HCT116 (cell line): ENCODE data around the gene CSHL1. TPM values are rescaled to one million over a fixed set of nuclear protein-coding genes. Genes with fewer than 3 reads are reported as not detected.

Experiments
- ATAC-seq: fragments of 200-7000 bp; cut with Tn5 transposase; 2 replicates; pipeline ENCODE4 v1.9.1; 2020; ENCODE audit warnings: mild to moderate bottlenecking, moderate library complexity
- BruUV-seq: library from RNA; stranded (reverse); fragments of 400-500 nt; replicated peaks from 2 replicates; lab custom pipeline; 2021; lab: Mats Ljungman, UMichigan
- CTCF ChIA-PET: fragments of 300-600 bp; sonication (Branson Sonifier 250); formaldehyde crosslinking; loops from one replicate; lab custom pipeline; 2021; ENCODE audit warnings: antibody characterized with exemption; lab: Charles Lee
- POLR2A ChIA-PET: fragments of 300-600, 350-600 bp; sonication (Branson Sonifier 250); formaldehyde crosslinking; loops from one replicate; lab custom pipeline; 2021; ENCODE audit warnings: antibody characterized with exemption; lab: Charles Lee
- RAD21 ChIA-PET, 2 experiments: fragments of 300-600 bp; sonication (Branson Sonifier 250); formaldehyde crosslinking; loops; one replicate each; lab custom pipeline; 2023; ENCODE audit warnings: low total read pairs in 2 of 2; ENCODE audit not compliant: uncharacterized antibody in 2 of 2, unreplicated experiment in 2 of 2, low non-redundant PET in 1 of 2; lab: Charles Lee
- DNase-seq: peaks from one replicate; pipeline ENCODE4 v3.0.0-alpha.2; 2010; ENCODE audit warnings: low read depth, low spot score
- H2AFZ ChIP-seq: fragments of 200-600 bp; shearing (Covaris generic), sonication (generic); 2 replicates; pipeline ENCODE4 v1.6.1; 2017; ENCODE audit warnings: low read depth, mixed run types, mixed read lengths, antibody characterized with exemption, low read length; ENCODE audit not compliant: poor library complexity, severe bottlenecking
- H3K27ac ChIP-seq: 2 replicates; pipeline ENCODE4 v1.5.1; 2012; ENCODE audit warnings: low read depth, low read length
- H3K27me3 ChIP-seq: fragments of 200-600 bp; sonication (generic); 2 replicates; pipeline ENCODE4 v1.6.1; 2016; ENCODE audit warnings: mixed run types, low read length, mixed read lengths; ENCODE audit not compliant: insufficient read depth
- H3K36me3 ChIP-seq, 2 experiments: fragments of 200-500 bp in 1 of 2; fragments of 200-600 bp in 1 of 2; sonication (Bioruptor generic) in 1 of 2; sonication (generic) in 1 of 2; 2 replicates each; pipeline versions ENCODE4 v1.5.1 to v1.6.1; 2014 to 2016; ENCODE audit warnings: low read length in 2 of 2, inconsistent platforms in 1 of 2, mixed read lengths in 1 of 2, mixed run types in 1 of 2; ENCODE audit not compliant: insufficient read depth in 2 of 2, control insufficient read depth in 1 of 2
- H3K4me1 ChIP-seq, 2 experiments: fragments of 200-600 bp in 1 of 2; sonication (generic) in 1 of 2; 2 replicates each; pipeline versions ENCODE4 v1.5.1 to v1.6.1; 2012 to 2017; ENCODE audit warnings: low read length in 2 of 2, inconsistent platforms in 1 of 2, mild to moderate bottlenecking in 1 of 2, mixed read lengths in 1 of 2, mixed run types in 1 of 2, moderate library complexity in 1 of 2; ENCODE audit not compliant: insufficient read depth in 2 of 2, control insufficient read depth in 1 of 2
- H3K4me2 ChIP-seq: fragments of 200-600 bp; sonication (generic); 2 replicates; pipeline ENCODE4 v1.6.1; 2017; ENCODE audit warnings: mixed run types, low read length, mixed read lengths
- H3K4me3 ChIP-seq, 2 experiments: fragments of 200-600 bp in 1 of 2; sonication (generic) in 1 of 2; replicated peaks in 1 of 2; 2 replicates each; pipeline ENCODE4 v1.5.1; 2011 to 2016; ENCODE audit warnings: low read length in 2 of 2, control low read depth in 1 of 2, low read depth in 1 of 2, mild to moderate bottlenecking in 1 of 2, mixed read lengths in 1 of 2, mixed run types in 1 of 2
- H3K79me2 ChIP-seq: fragments of 200-600 bp; sonication (generic); 2 replicates; pipeline ENCODE4 v1.6.1; 2017; ENCODE audit warnings: mild to moderate bottlenecking, mixed run types, low read length, moderate library complexity, mixed read lengths; ENCODE audit not compliant: insufficient read depth
- H3K9ac ChIP-seq: fragments of 200-600 bp; sonication (generic); 2 replicates; pipeline ENCODE4 v1.6.1; 2016; ENCODE audit warnings: low read length, mixed read lengths
- H3K9me2 ChIP-seq: fragments of 200-600 bp; sonication (generic), shearing (Covaris generic); 2 replicates; pipeline ENCODE4 v1.6.1; 2017; ENCODE audit warnings: mixed run types, mild to moderate bottlenecking, moderate library complexity; ENCODE audit not compliant: insufficient read depth
- H3K9me3 ChIP-seq, 2 experiments: fragments of 200-500 bp in 1 of 2; fragments of 200-600 bp in 1 of 2; sonication (Bioruptor generic) in 1 of 2; sonication (generic) in 1 of 2; 2 replicates each; pipeline ENCODE4 v1.6.1; 2014 to 2017; ENCODE audit warnings: low read length in 2 of 2, mixed read lengths in 2 of 2, inconsistent platforms in 1 of 2, low read depth in 1 of 2, mild to moderate bottlenecking in 1 of 2, mixed run types in 1 of 2, moderate library complexity in 1 of 2; ENCODE audit not compliant: control insufficient read depth in 1 of 2, insufficient read depth in 1 of 2
- H4K20me1 ChIP-seq: fragments of 200-600 bp; sonication (generic), shearing (Covaris generic); 2 replicates; pipeline ENCODE4 v1.6.1; 2017; ENCODE audit warnings: mixed run types, mild to moderate bottlenecking, moderate library complexity; ENCODE audit not compliant: insufficient read depth
- EGR1 ChIP-seq: IDR thresholded peaks from 2 replicates; pipeline ENCODE4 v1.6.1; 2012; ENCODE audit warnings: low read depth
- ELF1 ChIP-seq: IDR thresholded peaks from 2 replicates; pipeline ENCODE4 v1.6.1; 2012; ENCODE audit warnings: low read depth, borderline replicate concordance
- EZH2phosphoT487 ChIP-seq: fragments of 200-600 bp; IDR thresholded peaks from 2 replicates; pipeline ENCODE4 v1.6.1; 2018; ENCODE audit warnings: antibody characterized with exemption, borderline replicate concordance
- POLR2AphosphoS5 ChIP-seq: IDR thresholded peaks from 2 replicates; pipeline ENCODE4 v1.6.1; 2011; ENCODE audit warnings: mild to moderate bottlenecking, low read depth, low read length, moderate library complexity
- RAD21 ChIP-seq: IDR thresholded peaks from 2 replicates; pipeline ENCODE4 v1.6.1; 2012; ENCODE audit warnings: low read depth, mild to moderate bottlenecking
- REST ChIP-seq: IDR thresholded peaks from 2 replicates; pipeline ENCODE4 v1.6.1; 2012; ENCODE audit warnings: low read depth
- SIN3A ChIP-seq: IDR thresholded peaks from 2 replicates; pipeline ENCODE4 v1.6.1; 2012; ENCODE audit warnings: low read depth
- SRF ChIP-seq: IDR thresholded peaks from 2 replicates; pipeline ENCODE4 v1.6.1; 2012; ENCODE audit warnings: low read depth
- ZBTB33 ChIP-seq: IDR thresholded peaks from 2 replicates; pipeline ENCODE4 v1.6.1; 2011; ENCODE audit warnings: mild to moderate bottlenecking, low read length, moderate library complexity; ENCODE audit not compliant: insufficient replicate concordance; ENCODE audit errors: extremely low read depth
- ZFX ChIP-seq: fragments of 450-650 bp; IDR thresholded peaks from 2 replicates; pipeline ENCODE4 v1.6.1; 2017
- ZNF274 ChIP-seq: fragments of 200-500 bp; sonication (Bioruptor generic); IDR thresholded peaks from 2 replicates; pipeline ENCODE4 v1.6.1; 2014; ENCODE audit warnings: mild to moderate bottlenecking, low read depth, low read length, inconsistent platforms
- intact Hi-C: fragments of 100-400 bp; cut with micrococcal nuclease; formaldehyde crosslinking; loops from 2 replicates; pipeline ENCODE4 v1.10.0; 2022
- total RNA-seq: library from RNA; stranded (reverse); gene quantifications from one replicate; pipeline ENCODE4 v1.2.1, GENCODE V29; 2021; ENCODE audit not compliant: unreplicated experiment

CSHL1 gene
- total RNA-seq, 1 experiment from 2014 or later: not detected

DNA sequence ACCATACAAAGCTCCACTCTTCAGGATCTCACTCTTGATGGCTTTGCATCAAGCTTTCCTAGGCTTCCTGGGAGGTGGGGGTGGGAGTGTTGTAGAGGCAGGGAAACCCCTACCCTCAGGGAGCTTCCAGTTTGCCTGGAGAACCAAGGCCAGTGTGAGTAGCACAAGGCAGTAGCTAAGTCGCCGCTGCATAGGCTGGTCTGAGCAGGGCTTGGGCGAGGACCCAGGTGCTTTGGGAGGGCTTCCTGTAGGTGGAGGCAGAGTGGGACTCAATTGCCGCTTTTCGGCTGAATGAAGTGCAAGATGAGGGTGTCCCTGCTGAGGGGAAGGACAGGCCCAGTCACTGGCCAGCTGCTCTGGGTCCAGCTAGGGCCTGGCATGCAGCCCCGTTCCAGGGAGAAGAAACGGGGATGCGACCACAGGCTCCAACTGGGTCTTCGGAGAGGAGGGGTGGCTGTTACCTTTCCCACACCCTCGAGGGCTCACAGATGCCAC lies 17.2 kb upstream of the CSHL1 start:
- no peak overlapping the region for H3K9ac ChIP-seq
- H3K4me3 ChIP-seq: no peak overlapping the region
- no peaks in the 10 kb centered on the region for H3K27me3 ChIP-seq
- ChIA-PET RAD21 (interaction anchor here in 1 of 2 experiments (0.6 kb wide), 1 partner anchor 102 kb away, joined by 4 read pairs; no protein-coding TSS in a partner anchor), POLR2A (no interaction called here), CTCF (interaction anchor here (0.6 to 1.0 kb wide), 3 partner anchors 8 to 205 kb away, joined by 3 read pairs; no protein-coding TSS in a partner anchor)
- no peaks in the 10 kb centered on the region for H4K20me1 ChIP-seq
- DNase-seq (no peak), ATAC-seq (no peak)
- H2AFZ ChIP-seq: no peak overlapping the region
- no peaks in the 10 kb centered on the region for H3K9me3 ChIP-seq
- peaks cover 0 to 11% of the 10 kb centered on the region in 2 experiments; a peak in 3 of 4 replicates for H3K4me1 ChIP-seq
- no peaks in the 10 kb centered on the region for H3K36me3 ChIP-seq
- no peak overlapping the region for H3K27ac ChIP-seq
- H3K9me2 ChIP-seq: no peaks in the 10 kb centered on the region
- no peak overlapping the region for H3K4me2 ChIP-seq
- intact Hi-C loops: no loop called here
- BruUV-seq: no TSS peak
- TF ChIP-seq ZNF274 (no peak), EZH2phosphoT487 (no peak), ZFX (no peak), ZBTB33 (no peak), RAD21 (no peak), SRF (no peak), REST (no peak), EGR1 (no peak), POLR2AphosphoS5 (no peak), SIN3A (no peak), ELF1 (no peak)
- no peaks in the 10 kb centered on the region for H3K79me2 ChIP-seq
